ENCODE results near the gene PHACTR3.

PHACTR3 gene

DNA sequence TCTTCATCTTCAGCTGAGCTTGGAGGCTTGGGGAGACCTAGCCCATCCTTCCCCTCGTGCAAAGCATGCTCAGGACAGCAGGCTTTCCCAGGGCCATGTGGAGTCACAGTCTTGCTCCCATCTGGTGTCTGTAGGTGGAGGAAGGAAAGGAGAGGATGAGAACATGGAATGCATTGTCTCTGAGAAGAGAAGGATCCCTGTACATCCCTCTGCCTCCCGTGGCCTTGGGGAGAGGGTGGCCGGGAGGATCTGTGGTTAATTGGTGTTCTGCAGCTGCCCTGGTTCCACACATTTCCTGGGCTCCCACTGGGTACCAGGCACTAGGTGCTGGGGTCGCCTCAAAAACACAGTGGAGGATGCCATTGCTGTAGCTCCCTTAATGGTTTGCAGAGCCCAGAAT lies 134.5 kb downstream of the PHACTR3 start:
- no peak for DNase-seq

DNA sequence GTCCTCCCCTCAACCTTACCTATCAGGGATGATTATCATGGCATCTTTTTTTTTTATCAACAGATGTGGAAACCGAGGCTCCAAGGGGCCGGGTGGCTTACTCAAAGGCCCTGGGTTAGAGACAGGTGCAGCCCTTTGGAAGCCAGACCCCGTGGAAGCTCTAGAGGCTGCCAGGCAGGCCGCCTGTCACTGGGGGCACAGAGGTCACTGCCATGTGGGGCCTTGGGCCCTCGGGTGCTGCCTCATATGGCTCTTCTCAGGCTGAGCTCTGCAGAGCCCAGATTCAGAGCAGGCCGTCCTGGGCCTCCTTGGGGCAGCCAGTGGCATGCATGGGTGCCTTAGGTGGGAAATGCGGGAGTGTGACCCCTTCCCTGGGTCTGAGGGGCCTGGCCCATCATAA lies 136.3 kb downstream of the PHACTR3 start:
- DNase-seq, result no peak

DNA sequence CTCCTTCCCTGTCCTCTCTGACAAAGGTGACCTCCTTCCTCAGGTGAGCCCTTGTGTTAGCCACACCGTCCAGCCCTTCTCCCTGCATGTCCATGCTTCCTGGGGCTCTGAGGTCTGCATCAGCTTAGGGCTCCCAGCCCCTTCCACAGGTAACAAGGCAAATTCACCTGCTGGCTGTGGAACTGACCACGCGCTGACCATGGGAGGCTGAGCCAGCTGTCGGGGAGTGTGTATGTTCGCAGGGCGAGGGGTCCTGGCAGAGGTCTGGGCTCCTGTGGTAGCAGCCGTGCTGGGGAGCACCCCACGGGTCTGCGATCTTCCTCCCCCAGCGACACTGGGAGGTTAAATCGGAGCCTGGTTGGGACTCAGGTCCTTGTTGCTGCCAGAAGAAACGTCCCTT lies 136.7 kb downstream of the PHACTR3 start:
- DNase-seq, result no peak

DNA sequence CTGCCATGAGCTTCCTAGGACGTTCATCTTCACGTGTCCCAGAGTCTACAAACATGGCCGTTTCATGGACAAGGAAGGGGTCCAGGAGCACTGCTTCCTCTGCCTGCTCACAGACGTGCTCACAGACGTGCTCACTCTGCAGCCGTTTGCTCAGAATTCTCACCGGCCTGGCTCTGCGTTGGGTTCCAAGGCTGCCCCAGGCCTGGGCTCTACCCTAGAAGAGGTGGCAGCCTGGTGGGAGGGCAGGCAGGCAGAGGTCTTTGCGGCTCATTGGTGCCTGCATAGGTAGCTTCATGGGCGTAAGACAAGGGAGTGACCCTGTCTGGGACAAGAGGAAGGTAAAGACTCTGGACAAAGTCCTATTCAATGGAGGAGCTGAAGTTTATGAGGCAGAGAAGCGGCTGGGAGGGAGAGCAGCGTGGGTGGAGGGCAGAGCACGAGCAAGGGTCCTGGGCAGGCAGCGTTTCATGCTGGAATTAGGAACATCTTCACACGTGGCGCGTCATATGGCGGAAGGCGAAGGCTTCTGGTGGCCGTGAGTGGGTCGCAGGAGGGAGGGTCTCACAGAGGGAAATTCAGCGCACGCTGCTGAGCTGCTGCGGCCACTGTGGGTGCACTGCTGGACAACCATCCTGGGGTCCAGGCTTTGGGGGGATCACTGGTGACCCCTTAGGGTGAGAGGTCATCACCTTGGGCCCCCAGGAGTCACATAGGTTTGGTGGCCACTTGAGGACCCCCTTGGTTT lies 138.2 kb downstream of the PHACTR3 start:
- DNase-seq, result no peak

DNA sequence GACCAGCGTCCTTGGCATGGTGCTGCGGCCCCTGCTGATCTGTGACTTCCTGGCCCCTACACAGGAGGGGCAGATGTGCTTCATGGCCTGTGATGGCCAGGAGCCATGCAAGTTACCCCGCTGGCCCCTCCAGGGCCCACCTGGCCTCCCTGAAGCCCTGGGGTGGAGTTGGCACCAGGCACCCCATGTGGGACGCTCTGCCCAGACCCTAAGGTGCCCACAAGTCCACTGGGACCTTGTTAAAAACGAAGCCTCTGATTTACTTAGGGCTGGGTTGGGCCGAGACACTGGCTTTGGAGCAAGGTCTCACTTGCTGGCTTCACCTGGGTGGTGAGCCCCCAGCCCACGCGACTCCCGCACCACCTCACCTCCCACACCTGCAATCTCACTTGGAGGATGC lies 139.0 kb downstream of the PHACTR3 start:
- no peak for DNase-seq

DNA sequence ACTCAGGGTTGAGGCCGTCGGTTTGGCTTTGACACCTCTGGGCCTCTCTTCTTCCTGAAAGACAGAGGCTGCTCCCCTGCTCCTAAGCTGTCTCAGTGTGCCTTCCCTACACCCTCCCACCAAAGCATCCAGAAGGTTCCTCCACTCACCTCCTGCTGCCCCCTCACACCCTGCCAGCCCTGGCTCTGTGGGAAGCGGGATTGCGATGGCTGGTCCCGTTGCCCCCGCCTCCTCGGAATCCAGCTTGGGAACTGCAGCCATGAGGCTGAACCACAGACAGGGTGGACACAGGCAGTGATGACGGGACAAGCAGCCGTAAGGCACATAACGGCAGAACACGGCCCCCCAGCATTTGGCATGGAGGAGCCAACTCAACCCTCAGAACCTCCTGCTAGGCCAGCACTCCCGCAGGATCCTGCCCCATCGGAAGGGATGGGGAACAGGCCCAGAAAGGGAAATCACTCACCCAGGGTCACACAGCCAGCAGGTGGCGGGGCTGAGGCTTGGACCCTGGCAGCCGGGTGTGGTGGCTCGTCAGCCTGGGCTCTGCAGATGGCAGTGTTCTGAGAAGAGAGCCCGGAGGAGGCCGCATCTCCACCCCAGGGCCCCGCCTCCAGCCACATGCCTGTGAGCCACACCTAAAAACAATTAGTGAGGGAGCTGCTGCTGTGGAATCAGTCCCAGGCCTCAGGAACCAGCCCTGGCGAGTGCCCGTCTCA lies 139.6 kb downstream of the PHACTR3 start:
- DNase-seq, result no peak

DNA sequence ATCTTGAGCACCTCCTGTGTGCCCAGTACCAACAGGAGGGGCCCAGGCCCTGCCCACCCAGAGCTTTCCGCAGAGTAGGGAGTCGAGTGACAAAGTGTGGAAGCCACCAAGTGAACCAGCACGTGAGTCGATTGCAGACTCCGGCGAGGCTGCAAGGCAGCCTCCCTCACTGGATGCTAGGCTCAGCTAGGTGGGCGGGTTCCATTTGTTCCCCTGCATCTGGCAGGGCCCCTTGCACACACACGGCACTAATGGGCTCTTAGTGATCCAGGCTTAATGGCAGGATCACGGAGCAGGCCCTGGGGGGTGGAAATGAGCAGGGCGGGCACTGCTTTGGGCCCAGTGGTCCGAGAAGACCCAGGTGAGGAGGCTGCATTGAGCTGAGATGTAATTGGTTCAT lies 140.4 kb downstream of the PHACTR3 start:
- DNase-seq, result no peak

DNA sequence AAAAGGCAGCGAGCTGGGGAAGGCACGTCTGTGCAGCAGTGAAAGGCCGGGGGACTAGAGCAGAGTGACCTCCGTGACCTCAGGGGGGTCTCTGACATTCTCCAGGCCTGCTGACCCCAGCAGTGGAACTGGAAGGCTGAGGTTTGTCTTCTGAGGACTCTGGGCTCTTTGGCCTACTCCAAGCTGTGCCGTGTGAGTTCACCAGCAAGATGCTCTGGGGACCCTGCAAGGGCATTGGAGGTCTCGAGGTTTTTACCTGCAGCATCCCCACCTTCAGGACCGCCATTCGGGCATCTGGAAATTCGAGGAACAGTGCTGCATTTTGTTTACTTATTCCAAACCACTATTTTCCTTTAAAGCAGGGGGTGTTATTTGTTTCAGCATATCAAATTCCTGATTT lies 140.9 kb downstream of the PHACTR3 start:
- DNase-seq, result no peak

DNA sequence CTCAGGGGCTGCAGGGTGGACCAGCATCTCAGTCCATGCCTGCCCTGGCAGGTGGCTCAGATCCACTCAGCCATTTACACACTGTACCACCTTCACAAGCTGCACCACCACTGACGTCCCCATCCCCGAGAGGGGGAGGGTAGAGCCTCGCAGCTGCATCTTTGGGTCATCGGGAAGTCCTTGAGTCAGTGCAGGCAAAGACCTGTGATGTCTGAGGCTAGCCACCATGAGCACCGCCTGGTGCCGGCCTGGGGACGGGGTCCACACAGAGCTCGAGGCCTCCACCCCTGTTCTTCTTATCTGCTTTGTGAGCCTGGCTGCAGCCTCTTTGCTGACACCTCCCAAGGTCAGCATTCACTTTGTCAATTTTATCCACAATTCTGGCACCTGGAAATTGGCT lies 141.4 kb downstream of the PHACTR3 start:
- no peak for DNase-seq

DNA sequence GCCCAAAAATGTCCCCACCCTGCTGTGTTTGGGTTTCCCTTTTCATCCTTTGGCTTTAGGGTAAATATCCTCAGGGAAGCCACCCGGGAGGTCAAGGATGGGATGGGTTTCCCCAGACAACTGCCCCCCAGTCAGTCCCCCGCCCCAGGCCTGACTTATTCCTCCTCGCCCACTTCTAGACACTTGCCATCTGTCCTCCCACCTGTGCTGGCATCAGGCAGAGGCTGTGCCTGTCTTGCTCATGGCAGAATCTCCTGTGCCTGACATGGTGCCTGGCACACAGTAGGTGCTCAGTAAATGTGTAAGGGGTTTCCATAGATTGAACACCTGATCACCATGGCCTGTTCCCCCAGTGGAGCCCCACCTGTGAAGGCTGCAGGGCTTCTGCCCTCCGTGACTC lies 141.8 kb downstream of the PHACTR3 start:
- DNase-seq, result no peak

DNA sequence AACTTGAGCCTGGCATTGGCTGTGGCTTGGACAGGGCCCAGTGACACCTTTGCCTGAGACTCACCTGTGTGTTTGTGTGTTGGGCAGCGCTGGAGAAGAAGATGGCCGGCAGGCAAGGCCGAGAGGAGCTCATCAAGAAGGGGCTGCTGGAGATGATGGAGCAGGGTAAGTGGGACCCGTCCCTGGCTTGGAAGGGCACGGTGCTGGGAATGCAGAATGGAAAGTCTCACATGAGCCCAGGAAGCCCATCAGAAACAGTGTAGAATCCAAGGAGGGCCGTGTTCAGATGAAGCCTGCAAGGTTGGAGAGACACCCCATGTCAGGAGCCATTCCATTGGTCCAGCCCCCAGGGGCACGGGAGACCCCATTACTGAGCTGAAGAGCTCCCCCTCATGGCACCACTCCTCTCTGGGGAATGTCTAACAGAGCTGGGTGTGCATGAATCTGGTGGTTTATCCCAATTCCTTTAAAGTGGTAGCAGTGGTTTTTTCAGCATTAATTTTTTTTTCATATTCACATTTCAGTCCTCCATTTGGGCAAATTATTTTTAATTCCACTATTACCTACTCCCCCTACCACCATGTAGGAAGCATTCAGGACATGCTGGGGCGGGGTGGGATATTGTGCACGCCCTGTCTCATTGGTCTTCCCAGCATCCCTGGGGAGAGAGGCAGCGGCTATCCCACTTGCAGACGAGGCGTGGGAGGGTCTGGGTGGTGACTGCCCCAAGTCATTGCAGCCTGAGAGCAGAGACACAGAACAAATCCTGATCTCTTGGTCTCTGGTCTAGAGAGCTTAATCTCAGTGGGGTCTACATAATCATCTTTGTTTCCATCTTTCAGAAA lies 143.6 kb downstream of the PHACTR3 start:
- DNase-seq, result no peak

DNA sequence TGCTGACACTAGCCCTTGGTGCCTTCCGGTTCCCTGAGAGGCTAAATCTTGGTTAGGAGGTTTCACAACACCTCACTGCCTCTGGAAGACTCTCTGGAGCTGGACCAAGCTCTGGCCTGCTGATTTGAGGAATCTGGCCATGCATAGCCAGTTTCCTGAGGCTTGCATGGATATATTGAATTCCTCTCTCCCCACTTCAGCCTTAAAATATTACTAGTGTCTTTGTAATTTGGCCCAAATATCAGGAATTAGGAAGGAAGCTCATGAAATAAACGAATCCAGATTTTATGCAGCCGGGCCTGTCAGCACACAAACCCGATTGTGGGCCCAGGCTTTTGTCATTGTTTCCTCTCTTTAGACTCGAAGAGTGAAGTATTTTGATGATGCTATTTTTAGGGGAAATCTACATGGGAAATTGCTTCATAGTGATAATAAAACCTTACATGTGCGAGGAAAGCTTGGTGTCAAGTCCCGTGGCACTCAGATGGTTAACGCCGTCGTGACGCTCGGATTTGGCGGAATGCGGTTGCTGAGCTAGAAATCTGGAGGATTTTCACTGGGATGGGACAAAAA lies 144.4 kb downstream of the PHACTR3 start:
- DNase-seq, result no peak

DNA sequence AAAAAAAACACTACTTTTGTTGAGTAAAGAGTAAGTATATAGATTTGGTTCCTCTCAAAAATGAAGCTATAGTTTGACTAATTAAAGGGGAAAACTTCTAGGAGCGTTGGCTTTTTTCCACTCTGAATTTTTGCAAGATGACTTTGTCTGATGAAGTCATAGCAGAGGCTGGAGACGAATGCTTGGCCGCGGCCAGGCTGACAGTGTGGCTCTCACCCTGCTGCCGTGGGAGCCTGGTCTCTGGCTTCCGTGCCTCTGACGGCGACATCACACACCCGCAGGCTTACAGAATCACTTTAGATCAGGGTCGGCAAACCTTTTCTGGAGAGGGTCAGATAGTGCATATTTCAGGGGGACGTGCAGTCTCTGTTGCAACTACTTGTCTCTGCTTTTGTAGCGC lies 145.0 kb downstream of the PHACTR3 start:
- DNase-seq, result no peak

DNA sequence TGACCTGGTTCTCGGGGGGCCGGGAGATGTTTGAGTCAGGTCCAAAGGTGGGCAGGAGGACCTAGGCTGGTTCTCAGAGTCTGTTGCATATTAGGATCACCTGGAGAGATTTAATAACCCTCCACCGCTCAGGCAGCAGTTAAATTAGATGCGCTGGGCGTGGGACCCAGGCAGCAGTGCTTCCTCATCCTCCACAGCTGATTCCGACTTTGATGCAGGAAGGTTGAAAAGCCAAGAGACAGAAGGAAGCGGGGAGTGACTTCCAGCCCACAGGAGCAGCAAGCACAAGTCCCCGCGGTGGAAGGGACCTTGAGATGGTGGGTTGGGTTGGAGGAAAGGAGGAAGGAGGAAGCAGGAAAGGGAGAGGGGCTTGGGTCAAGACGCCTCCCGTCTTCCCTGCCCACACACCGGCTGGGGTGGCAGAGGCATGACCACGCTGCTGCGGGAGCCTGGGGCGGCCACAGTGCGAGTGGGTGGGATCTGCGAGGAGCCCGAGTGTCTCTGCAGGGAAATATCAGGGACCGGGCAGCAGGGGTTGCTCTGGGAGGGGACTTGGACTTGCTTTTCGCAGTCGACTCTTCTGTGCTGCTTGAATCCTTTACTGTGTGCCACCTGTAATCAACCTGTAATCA lies 146.0 kb downstream of the PHACTR3 start:
- DNase-seq, result no peak

DNA sequence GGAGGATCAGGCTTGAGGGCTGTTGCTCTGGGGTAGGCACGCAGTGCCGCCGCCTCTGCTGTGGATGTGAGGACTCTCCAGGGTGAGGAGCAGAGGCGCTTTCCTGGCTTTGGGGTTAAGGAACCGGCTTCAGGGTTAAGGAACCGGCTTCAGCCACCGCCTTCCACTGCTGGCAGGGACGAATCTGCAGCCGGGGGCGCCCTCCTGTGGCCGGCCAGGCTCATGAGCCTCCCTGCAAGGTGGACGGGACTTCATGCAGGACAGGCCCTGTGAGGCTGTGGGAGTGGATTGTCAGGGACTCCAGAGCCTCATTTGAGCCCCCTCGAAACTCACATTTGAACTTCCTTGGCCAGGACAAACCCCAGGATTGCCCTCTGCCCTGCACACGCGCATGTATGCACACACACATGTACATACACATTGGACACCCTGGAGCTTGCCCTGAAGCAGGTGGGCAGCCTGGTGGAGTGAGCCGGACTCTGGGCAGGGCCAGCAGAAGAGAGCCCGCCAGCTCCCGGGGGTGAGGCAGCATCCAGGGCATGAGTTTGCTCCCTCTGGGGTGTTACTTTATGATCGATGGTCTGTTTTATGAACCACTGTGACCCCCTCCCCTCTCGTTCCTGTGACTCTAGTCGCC lies 146.9 kb downstream of the PHACTR3 start:
- DNase-seq, result no peak

DNA sequence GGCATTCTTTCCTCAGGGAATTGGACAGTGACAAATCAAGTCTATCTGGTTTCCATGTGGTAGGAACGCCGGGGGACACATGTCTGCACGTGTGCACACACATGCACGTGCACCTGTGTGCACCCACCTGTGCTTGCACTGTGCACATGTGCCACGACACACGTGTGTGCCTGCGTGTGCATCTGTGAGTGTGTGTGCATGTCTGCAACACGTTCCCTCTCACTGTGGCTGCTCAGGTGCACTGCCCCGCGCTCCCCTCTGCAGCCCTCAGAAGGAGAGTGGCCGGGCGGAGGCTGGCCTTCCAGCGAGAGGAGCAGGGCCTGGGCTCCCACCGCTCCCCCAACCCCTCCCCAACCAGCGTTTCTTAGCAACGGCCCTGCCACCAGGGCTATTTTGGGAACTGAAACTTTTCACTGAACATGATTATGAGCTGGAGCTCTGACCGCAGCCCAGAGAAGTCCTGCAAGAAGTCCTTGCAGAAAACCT lies 147.8 kb downstream of the PHACTR3 start:
- DNase-seq, result no peak

DNA sequence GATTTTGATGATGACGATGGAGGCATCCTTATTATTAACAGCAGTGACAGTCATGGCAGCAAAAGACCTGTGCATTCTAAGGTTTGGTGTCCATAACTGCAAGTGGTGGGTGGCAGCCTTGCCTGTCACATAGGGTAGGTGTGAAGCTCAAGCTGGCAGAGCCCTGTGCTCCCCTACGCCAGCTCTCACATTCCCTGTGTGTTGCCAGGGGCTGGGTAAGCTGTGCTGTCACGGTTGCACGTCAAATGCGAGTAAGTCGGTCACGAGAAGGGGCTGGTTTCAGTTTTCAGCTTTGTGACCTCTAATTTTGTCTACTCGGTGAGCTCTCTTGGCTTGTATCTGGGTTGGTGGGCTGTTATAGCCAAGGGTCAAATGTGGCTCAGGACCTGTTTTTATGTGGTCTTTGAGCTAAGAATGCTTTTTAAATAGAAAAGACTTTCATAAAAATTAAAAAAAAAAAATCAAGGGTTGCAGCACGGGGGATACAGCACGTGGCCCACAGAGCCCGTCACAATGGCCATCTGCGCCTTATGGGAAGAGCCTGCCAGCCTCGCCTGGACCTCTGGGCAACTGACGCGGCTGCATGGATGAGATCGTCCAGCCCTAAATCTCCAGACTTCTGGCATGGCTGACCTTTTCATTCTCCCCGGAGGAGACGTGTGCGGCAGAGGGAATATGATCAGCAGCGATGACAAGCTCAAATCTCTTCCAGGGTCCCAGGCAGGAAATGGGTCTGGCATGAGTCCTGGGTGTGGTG lies 148.5 kb downstream of the PHACTR3 start:
- no peak for DNase-seq

DNA sequence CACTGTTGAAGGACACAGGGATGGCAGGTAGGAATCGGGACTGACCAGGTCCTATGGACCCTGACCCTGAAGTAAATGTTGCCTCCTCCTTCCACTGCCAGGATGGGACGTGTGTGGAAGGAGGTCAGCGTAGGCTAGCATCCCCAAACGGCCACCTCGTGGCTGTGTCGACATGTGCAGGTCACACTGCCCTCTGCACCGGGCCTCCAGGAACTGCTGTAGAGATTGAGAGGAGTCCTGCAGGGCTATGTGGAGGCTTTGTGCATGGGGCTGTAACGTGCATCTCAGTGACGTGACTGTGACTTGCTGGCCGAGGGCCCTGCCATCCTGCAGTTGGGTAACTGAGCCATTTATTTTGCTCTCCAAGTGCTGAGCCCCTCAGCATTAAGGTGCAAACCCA lies 149.5 kb downstream of the PHACTR3 start:
- DNase-seq, result no peak

DNA sequence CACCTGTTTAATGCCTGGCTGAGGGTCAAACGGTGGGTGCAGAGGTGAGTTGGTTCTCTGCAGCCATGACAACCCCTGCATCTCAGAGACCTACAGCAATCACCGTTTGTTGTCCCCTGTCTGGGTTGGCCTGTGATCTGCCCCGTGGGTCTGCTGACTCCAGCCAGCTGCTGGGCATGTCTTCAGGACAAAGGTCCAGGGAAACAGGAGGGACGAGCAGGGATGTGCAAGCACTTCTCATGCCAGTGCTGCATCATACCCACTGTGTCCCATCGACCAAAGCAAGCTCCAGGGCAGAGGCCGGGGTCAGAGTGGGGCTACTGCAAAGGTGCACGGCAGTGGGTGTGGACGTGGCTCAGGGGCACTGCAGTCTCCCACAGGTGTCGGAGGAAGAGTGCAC lies 150.2 kb downstream of the PHACTR3 start:
- DNase-seq, result no peak

DNA sequence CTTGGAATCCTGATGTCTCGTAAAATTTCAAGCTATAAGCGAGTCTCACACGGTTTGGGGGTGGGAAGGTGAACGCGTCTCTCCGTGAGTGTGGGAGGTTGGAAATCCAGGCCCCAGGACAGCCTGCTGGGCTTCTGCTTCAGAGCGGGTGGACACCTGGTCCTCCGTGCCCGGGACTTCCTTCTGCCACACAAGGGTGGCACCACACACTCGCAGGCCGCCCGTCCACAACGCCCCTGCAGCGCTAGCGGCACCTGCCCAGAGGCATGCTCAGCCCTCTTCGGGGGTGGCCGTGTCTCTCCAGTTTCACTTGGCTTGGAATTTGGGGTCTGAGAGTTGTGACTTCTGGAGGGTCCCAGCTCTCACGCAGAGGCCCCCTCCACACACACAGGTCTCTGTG lies 151.9 kb downstream of the PHACTR3 start:
- DNase-seq, result no peak

DNA sequence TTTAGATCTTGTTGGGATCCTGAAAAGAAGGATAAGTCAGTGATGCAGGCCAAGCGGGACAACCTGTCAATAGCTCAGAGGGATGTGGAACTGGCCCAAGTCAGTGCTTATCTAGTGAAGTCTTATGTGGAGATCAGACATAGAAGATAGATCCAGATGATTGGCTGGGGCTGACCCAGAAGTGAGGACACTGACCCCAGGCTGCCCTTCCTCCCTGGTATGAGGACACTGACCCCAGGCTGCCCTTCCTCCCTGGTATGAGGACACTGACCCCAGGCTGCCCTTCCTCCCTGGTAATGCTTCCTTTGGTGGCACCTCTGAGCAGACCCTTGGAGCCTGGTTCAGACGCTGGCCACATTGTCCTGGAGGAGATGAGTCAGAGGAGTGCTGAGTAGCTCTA lies 159.7 kb downstream of the PHACTR3 start:
- no peak for DNase-seq
